GM12878 (cell line): ENCODE results near the gene UBB. TPM values are rescaled to one million over a fixed set of nuclear protein-coding genes. Genes with fewer than 3 reads are reported as not detected.

Source experiments
- CHD2 ChIP-seq: IDR thresholded peaks from 2 replicates; pipeline ENCODE4 v1.6.1; 2011; ENCODE audit warnings: low read depth, low read length, improper control_type of control experiment, borderline replicate concordance
- CHD4 ChIP-seq: fragments of 200-600 bp; sonication (generic); IDR thresholded peaks from 2 replicates; pipeline ENCODE4 v1.6.1; 2016; ENCODE audit warnings: mild to moderate bottlenecking
- EED ChIP-seq: sonication (generic); IDR thresholded peaks from 2 replicates; pipeline ENCODE4 v1.6.1; 2016; ENCODE audit warnings: antibody characterized with exemption, low read depth
- HDGF ChIP-seq: fragments of 450-650 bp; IDR thresholded peaks from 2 replicates; pipeline ENCODE4 v1.6.1; 2016; ENCODE audit warnings: antibody characterized with exemption
- JUNB ChIP-seq: IDR thresholded peaks from 2 replicates; pipeline ENCODE4 v1.6.1; 2016; ENCODE audit warnings: antibody characterized with exemption, mild to moderate bottlenecking
- KAT2A ChIP-seq: conservative IDR thresholded peaks from 2 replicates; pipeline ENCODE4 v1.6.1; 2011; ENCODE audit warnings: low read depth, low read length; ENCODE audit not compliant: control insufficient read depth
- MYB ChIP-seq: fragments of 150-350 bp; IDR thresholded peaks from 2 replicates; pipeline ENCODE4 v1.6.1; 2014; ENCODE audit warnings: mild to moderate bottlenecking, low read depth, low read length, borderline replicate concordance
- NFYA ChIP-seq: IDR thresholded peaks from 2 replicates; pipeline ENCODE4 v1.6.1; 2011; ENCODE audit warnings: low read depth, mild to moderate bottlenecking, low read length, improper control_type of control experiment, borderline replicate concordance
- NFYB ChIP-seq: IDR thresholded peaks from 2 replicates; pipeline ENCODE4 v1.6.1; 2011; ENCODE audit warnings: low read depth, mild to moderate bottlenecking, low read length, improper control_type of control experiment, moderate library complexity; ENCODE audit not compliant: insufficient read depth
- RUNX3 ChIP-seq: IDR thresholded peaks from 2 replicates; pipeline ENCODE4 v1.6.1; 2012; ENCODE audit warnings: low read length, inconsistent platforms
- TARDBP ChIP-seq: IDR thresholded peaks from 2 replicates; pipeline ENCODE4 v1.6.1; 2016; ENCODE audit warnings: borderline replicate concordance
- WRNIP1 ChIP-seq: IDR thresholded peaks from 2 replicates; pipeline ENCODE4 v1.6.1; 2011; ENCODE audit warnings: low read depth, low read length, improper control_type of control experiment, borderline replicate concordance
- ZBED1 ChIP-seq: IDR thresholded peaks from 2 replicates; pipeline ENCODE4 v1.6.1; 2016; ENCODE audit warnings: borderline replicate concordance
- ZNF274 ChIP-seq: IDR thresholded peaks from one replicate; pipeline ENCODE4 v1.8.0; 2011; ENCODE audit not compliant: insufficient read length, insufficient read depth
- polyA plus RNA-seq, 11 experiments: library from polyadenylated mRNA; depleted of rRNA in 4 of 11; unstranded in 6 of 11; stranded (reverse) in 5 of 11; fragments of >200 nt; fragmentation: Nextera tagmentation in 4 of 11; fragmentation: Illumina TruSeq in 1 of 11; extraction: Ambion mirVana in 4 of 11; extraction: Trizol in 1 of 11; gene quantifications; 1 replicate in 1 of 11; 2 replicates in 10 of 11; pipeline versions ENCODE4 v1.2.1 to v1.2.3, GENCODE V29; 2011 to 2016; ENCODE audit warnings: inconsistent platforms in 2 of 11, missing spikeins in 2 of 11, low read depth in 1 of 11
- total RNA-seq, 4 experiments: library from RNA; depleted of rRNA in 3 of 4; stranded (reverse); fragments of >200 nt in 3 of 4; fragmentation: Illumina TruSeq in 1 of 4; extraction: Trizol in 1 of 4; gene quantifications; 2 replicates each; pipeline versions ENCODE4 v1.2.1 to v1.2.3, GENCODE V29; 2013 to 2021
- TF ChIP-seq, protein P1 (sequence below): fragments of 450-650 bp; IDR thresholded peaks from 2 replicates; pipeline ENCODE4 v1.6.1; 2017; ENCODE audit warnings: low read depth, mild to moderate bottlenecking, moderate library complexity
- TF ChIP-seq, protein P2 (sequence below): IDR thresholded peaks from 2 replicates; pipeline ENCODE4 v1.6.1; 2011; ENCODE audit warnings: borderline replicate concordance, low read depth, mild to moderate bottlenecking, moderate library complexity, low read length; ENCODE audit not compliant: insufficient read depth, poor library complexity, severe bottlenecking
- TF ChIP-seq, protein P3 (sequence below): fragments of 450-650 bp; IDR thresholded peaks from 2 replicates; pipeline ENCODE4 v1.6.1; 2018; ENCODE audit warnings: borderline replicate concordance, mild to moderate bottlenecking; ENCODE audit not compliant: partially characterized antibody
- TF ChIP-seq, protein P4 (sequence below): fragments of 450-650 bp; IDR thresholded peaks from 2 replicates; pipeline ENCODE4 v1.6.1; 2017; ENCODE audit warnings: mild to moderate bottlenecking, low read depth, inconsistent platforms; ENCODE audit not compliant: poor library complexity, severe bottlenecking
- TF ChIP-seq, protein P5 (sequence below): IDR thresholded peaks from 2 replicates; pipeline ENCODE4 v1.6.1; 2012; ENCODE audit warnings: low read depth, low read length, improper control_type of control experiment

Gene UBB
- total and polyA plus RNA-seq, 10 of the 15 experiments (the other 5 are each of a cell fraction or from before 2014, with no cell fraction given), result 1,133 to 4,246 (median 2,099) TPM

DNA sequence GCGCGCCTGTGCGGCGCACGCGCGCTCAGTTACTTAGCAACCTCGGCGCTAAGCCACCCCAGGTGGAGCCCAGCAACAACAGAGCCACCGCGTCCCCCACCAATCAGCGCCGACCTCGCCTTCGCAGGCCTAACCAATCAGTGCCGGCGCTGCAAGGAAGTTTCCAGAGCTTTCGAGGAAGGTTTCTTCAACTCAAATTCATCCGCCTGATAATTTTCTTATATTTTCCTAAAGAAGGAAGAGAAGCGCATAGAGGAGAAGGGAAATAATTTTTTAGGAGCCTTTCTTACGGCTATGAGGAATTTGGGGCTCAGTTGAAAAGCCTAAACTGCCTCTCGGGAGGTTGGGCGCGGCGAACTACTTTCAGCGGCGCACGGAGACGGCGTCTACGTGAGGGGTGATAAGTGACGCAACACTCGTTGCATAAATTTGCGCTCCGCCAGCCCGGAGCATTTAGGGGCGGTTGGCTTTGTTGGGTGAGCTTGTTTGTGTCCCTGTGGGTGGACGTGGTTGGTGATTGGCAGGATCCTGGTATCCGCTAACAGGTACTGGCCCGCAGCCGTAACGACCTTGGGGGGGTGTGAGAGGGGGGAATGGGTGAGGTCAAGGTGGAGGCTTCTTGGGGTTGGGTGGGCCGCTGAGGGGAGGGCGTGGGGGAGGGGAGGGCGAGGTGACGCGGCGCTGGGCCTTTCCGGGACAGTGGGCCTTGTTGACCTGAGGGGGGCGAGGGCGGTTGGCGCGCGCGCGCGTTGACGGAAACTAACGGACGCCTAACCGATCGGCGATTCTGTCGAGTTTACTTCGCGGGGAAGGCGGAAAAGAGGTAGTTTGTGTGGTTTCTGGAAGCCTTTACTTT, at the start of gene UBB (continued):
- TF ChIP-seq, protein P1, sequence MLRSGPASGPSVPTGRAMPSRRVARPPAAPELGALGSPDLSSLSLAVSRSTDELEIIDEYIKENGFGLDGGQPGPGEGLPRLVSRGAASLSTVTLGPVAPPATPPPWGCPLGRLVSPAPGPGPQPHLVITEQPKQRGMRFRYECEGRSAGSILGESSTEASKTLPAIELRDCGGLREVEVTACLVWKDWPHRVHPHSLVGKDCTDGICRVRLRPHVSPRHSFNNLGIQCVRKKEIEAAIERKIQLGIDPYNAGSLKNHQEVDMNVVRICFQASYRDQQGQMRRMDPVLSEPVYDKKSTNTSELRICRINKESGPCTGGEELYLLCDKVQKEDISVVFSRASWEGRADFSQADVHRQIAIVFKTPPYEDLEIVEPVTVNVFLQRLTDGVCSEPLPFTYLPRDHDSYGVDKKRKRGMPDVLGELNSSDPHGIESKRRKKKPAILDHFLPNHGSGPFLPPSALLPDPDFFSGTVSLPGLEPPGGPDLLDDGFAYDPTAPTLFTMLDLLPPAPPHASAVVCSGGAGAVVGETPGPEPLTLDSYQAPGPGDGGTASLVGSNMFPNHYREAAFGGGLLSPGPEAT, result peak; percentile 88
- TF ChIP-seq NFYA (no peak), WRNIP1 (no peak), KAT2A (no peak), ZNF274 (no peak), HDGF (0 out of 2 replicates have a peak, but pooled peaks have one; percentile 39), NFYB (peak; percentile 75), RUNX3 (peak; percentile 73), JUNB (peak; percentile 18; the same call in 1 of the 2 replicates), ZBED1 (peak; percentile 86; the same call in 1 of the 2 replicates), TARDBP (0 out of 2 replicates have a peak, but pooled peaks have one; percentile 43), CHD4 (no peak), MYB (no peak), CHD2 (peak; percentile 98), EED (no peak; the same call in 1 of the 2 replicates)
- TF ChIP-seq, protein P2, sequence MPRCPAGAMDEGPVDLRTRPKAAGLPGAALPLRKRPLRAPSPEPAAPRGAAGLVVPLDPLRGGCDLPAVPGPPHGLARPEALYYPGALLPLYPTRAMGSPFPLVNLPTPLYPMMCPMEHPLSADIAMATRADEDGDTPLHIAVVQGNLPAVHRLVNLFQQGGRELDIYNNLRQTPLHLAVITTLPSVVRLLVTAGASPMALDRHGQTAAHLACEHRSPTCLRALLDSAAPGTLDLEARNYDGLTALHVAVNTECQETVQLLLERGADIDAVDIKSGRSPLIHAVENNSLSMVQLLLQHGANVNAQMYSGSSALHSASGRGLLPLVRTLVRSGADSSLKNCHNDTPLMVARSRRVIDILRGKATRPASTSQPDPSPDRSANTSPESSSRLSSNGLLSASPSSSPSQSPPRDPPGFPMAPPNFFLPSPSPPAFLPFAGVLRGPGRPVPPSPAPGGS, result peak; percentile 13
- TF ChIP-seq, protein P3, sequence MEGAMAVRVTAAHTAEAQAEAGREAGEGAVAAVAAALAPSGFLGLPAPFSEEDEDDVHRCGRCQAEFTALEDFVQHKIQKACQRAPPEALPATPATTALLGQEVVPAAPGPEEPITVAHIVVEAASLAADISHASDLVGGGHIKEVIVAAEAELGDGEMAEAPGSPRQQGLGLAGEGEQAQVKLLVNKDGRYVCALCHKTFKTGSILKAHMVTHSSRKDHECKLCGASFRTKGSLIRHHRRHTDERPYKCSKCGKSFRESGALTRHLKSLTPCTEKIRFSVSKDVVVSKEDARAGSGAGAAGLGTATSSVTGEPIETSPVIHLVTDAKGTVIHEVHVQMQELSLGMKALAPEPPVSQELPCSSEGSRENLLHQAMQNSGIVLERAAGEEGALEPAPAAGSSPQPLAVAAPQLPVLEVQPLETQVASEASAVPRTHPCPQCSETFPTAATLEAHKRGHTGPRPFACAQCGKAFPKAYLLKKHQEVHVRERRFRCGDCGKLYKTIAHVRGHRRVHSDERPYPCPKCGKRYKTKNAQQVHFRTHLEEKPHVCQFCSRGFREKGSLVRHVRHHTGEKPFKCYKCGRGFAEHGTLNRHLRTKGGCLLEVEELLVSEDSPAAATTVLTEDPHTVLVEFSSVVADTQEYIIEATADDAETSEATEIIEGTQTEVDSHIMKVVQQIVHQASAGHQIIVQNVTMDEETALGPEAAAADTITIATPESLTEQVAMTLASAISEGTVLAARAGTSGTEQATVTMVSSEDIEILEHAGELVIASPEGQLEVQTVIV, result peak; percentile 50
- TF ChIP-seq, protein P4, sequence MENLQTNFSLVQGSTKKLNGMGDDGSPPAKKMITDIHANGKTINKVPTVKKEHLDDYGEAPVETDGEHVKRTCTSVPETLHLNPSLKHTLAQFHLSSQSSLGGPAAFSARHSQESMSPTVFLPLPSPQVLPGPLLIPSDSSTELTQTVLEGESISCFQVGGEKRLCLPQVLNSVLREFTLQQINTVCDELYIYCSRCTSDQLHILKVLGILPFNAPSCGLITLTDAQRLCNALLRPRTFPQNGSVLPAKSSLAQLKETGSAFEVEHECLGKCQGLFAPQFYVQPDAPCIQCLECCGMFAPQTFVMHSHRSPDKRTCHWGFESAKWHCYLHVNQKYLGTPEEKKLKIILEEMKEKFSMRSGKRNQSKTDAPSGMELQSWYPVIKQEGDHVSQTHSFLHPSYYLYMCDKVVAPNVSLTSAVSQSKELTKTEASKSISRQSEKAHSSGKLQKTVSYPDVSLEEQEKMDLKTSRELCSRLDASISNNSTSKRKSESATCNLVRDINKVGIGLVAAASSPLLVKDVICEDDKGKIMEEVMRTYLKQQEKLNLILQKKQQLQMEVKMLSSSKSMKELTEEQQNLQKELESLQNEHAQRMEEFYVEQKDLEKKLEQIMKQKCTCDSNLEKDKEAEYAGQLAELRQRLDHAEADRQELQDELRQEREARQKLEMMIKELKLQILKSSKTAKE, result peak; percentile 91
- TF ChIP-seq, protein P5, sequence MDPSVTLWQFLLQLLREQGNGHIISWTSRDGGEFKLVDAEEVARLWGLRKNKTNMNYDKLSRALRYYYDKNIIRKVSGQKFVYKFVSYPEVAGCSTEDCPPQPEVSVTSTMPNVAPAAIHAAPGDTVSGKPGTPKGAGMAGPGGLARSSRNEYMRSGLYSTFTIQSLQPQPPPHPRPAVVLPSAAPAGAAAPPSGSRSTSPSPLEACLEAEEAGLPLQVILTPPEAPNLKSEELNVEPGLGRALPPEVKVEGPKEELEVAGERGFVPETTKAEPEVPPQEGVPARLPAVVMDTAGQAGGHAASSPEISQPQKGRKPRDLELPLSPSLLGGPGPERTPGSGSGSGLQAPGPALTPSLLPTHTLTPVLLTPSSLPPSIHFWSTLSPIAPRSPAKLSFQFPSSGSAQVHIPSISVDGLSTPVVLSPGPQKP, result peak; percentile 70; the same call in 1 of the 2 replicates
